Measurements from ENCODE around the gene ATAD3C.
"Not testable (repeated sequence)": the region's sequence is repeated elsewhere in the genome, so short reads cannot be mapped to it uniquely, and the experiment has no call there.

Gene ATAD3C

GRCh38 chr1:1419813-1420653, 29.5 kb upstream of the ATAD3C start:
- DNase-seq: no peak

GRCh38 chr1:1420654-1421141, 28.8 kb upstream of the ATAD3C start:
- no peak for DNase-seq

- DNase-seq: peak; percentile 21 to 29
These were observed 28.2 kb upstream of the ATAD3C start, which contains the start of gene ANKRD65 for GRCh38 chr1:1421147-1421906. Gene ANKRD65, minus strand, starts transcription at chr1:1421276. Its CDS starts 271 bp downstream, at chr1:1421005.

- no peak for DNase-seq
These were observed 27.5 kb upstream of the ATAD3C start for GRCh38 chr1:1421907-1422464.

GRCh38 chr1:1422465-1423244, 26.8 kb upstream of the ATAD3C start:
- DNase-seq: no peak

- no peak for DNase-seq
These were observed 26.3 kb upstream of the ATAD3C start for GRCh38 chr1:1423245-1423597.

- no peak for DNase-seq
These were observed 24.8 kb upstream of the ATAD3C start for GRCh38 chr1:1424707-1425106.

GRCh38 chr1:1425426-1425752, 24.1 kb upstream of the ATAD3C start:
- no peak for DNase-seq

- no peak for DNase-seq
These were observed 23.6 kb upstream of the ATAD3C start for GRCh38 chr1:1425753-1426495.

GRCh38 chr1:1426496-1427105, 22.9 kb upstream of the ATAD3C start:
- DNase-seq: no peak

GRCh38 chr1:1427106-1427819, 22.2 kb upstream of the ATAD3C start:
- no peak for DNase-seq

- no peak for DNase-seq
These were observed 21.7 kb upstream of the ATAD3C start for GRCh38 chr1:1427820-1428148.

GRCh38 chr1:1428174-1428573, 21.3 kb upstream of the ATAD3C start:
- no peak for DNase-seq

GRCh38 chr1:1428967-1429366, 20.5 kb upstream of the ATAD3C start:
- not testable (repeated sequence) for DNase-seq

GRCh38 chr1:1429671-1430073, 19.8 kb upstream of the ATAD3C start:
- DNase-seq: no peak

GRCh38 chr1:1430114-1430982, 19.1 kb upstream of the ATAD3C start:
- peak; percentile 15 to 57 for DNase-seq

GRCh38 chr1:1430992-1431844, 18.3 kb upstream of the ATAD3C start:
- DNase-seq: no peak

- DNase-seq: no peak
These were observed 17.6 kb upstream of the ATAD3C start for GRCh38 chr1:1431845-1432273.

- no peak for DNase-seq
These were observed 17.1 kb upstream of the ATAD3C start for GRCh38 chr1:1432274-1432950.
